ENCODE results near the gene FANCI.

The FANCI gene

DNA sequence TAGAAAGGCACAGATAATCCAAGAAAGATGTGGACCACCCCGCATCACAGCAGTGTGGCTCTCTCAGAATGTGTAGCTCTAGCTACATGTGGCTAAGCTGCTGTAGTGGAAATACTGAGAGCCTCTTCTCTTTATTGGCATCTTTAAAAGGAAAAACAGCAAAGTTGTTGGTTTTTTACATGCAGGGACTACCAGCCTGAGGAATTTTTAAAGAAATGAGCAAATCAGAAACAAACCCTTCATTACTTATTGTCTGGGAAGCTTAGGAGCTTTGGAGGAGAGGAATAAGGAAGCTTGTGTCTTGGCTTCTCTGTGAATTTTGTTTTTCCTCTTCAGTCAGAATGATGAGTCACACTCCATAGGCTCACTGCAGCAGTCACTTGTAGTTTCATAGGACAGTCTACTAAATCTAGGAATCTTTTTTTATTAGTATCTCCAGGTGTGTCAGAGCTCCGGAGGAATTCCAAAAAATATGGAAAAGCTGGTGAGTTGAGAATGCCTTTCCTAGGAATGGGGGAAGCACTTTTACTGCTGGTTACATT is 63.3 kb downstream of the FANCI start:
- H3K27ac ChIP-seq, result no peak overlapping the region
- TF ChIP-seq ZFX (IDR thresholded peaks at IDR 0.05), result no peak
- TF ChIP-seq, protein P1, sequence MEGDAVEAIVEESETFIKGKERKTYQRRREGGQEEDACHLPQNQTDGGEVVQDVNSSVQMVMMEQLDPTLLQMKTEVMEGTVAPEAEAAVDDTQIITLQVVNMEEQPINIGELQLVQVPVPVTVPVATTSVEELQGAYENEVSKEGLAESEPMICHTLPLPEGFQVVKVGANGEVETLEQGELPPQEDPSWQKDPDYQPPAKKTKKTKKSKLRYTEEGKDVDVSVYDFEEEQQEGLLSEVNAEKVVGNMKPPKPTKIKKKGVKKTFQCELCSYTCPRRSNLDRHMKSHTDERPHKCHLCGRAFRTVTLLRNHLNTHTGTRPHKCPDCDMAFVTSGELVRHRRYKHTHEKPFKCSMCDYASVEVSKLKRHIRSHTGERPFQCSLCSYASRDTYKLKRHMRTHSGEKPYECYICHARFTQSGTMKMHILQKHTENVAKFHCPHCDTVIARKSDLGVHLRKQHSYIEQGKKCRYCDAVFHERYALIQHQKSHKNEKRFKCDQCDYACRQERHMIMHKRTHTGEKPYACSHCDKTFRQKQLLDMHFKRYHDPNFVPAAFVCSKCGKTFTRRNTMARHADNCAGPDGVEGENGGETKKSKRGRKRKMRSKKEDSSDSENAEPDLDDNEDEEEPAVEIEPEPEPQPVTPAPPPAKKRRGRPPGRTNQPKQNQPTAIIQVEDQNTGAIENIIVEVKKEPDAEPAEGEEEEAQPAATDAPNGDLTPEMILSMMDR (conservative IDR thresholded peaks at IDR 0.05), result no peak

DNA sequence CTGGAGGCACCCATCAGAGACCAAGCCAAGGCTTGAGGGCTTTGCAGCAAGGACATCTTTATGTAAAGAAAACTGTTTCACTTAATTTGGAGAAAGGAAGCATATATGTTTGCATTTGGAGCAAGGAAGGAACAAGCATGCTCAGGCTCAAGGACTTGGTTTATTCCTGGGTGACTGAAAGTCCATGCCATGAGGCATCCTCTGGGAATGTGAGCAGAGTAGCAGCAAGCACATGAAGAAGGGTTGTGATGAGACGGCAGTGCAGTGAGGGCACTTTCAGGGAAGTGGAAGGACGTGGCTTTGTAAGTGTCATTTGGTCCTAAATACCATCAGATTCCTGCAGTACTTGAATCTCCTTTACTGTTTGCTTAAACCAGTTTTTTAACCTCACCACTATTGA is 64.0 kb downstream of the FANCI start:
- H3K27ac ChIP-seq, result no peak overlapping the region
- TF ChIP-seq ZFX (IDR thresholded peaks at IDR 0.05), result no peak
- TF ChIP-seq, protein P1 (conservative IDR thresholded peaks at IDR 0.05), result no peak

DNA sequence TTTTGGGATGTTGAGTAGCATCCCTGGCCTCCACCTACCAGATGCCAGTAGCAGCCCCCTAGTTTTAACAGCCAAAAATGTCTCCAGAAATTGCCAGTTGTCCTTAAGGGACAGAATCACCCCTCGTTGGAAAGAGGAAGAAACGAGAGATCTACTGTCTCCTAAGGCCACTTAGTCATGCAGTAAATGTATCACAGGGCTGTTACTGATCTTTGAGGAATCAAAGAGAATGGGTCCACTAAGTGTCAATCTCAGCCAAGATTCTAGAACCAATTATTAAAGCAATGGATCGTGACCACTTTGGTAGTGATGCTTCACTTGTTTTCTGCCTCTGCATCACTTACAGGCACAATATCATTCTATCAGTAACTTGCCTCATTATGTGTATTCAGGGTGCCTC is 64.5 kb downstream of the FANCI start:
- no peak overlapping the region for H3K27ac ChIP-seq

DNA sequence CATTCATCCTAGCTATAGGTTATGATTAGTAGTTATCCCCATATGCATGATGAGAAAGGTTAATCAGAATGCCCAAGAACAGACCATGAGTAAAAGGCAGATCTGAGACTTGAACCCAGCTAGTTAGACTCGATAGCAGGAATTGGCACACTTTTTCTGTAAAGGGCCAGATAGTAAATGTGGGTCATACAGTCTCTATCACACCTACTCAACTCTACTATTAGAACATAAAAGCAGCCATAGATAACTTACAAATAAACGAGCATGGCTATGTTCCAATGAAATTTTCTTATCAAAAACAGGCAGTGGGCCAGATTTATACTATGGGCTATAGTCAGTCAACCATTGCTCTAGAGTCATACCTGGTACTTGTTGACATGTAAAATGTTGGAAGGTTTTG is 66.2 kb downstream of the FANCI start:
- TF ChIP-seq, protein P1 (conservative IDR thresholded peaks at IDR 0.05), result no peak
- no peak for TF ChIP-seq ZFX (IDR thresholded peaks at IDR 0.05)
- H3K27ac ChIP-seq, result no peak overlapping the region

More for the DNA sequence above, 64.5 kb downstream of the FANCI start:
- TF ChIP-seq, protein P1 (conservative IDR thresholded peaks at IDR 0.05), result no peak
- TF ChIP-seq ZFX (IDR thresholded peaks at IDR 0.05), result no peak

DNA sequence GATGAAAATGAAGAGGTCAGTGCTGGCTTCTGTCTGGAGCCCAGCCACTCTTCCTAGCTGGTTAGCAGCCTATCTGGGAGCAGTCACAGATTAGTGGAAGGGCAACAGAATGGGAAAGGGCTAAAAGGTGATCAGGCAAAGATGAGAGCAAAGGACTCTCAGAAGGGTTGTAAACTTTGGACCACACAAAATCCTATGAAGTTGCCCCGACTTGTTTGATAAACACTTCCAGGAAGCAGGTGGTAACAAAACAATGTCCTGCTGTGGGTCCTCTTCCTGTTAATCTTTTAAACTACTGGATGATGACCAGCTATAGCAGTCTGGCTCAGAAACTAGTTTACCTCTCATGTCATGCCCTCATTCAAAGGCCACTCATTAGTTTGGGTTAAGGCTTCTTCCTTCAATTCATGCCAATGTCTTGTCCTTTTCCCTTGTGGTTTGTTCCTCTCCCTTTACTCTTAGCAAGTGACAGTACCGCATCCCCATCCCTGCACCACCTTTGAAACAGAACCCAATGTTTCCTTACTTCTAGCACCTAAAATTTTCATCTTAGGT is 71.7 kb downstream of the FANCI start:
- TF ChIP-seq, protein P1 (conservative IDR thresholded peaks at IDR 0.05), result no peak
- no peak for TF ChIP-seq ZFX (IDR thresholded peaks at IDR 0.05)
- H3K27ac ChIP-seq, result no peak overlapping the region

DNA sequence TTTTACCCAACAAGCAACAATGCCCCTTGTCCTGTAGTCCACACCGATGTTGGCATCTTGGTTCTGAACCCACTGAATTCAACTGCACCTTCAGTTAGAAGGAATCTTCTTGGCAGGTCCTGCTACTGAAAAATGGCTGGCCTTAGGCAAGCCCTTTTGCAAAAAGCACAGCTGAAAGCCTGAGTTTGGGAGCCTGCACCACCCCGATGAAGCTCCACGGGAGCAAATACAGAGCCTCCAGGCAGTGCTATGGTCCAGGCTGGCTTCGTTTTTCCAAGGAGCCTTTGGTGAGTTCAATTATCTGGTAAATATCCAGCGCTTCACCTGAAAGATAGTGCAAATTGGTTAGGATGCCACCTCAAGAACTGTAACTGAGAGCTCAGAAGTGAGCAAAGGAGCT is 72.7 kb downstream of the FANCI start:
- H3K27ac ChIP-seq, result no peak overlapping the region
- no peak for TF ChIP-seq ZFX (IDR thresholded peaks at IDR 0.05)
- TF ChIP-seq, protein P1 (conservative IDR thresholded peaks at IDR 0.05), result no peak

DNA sequence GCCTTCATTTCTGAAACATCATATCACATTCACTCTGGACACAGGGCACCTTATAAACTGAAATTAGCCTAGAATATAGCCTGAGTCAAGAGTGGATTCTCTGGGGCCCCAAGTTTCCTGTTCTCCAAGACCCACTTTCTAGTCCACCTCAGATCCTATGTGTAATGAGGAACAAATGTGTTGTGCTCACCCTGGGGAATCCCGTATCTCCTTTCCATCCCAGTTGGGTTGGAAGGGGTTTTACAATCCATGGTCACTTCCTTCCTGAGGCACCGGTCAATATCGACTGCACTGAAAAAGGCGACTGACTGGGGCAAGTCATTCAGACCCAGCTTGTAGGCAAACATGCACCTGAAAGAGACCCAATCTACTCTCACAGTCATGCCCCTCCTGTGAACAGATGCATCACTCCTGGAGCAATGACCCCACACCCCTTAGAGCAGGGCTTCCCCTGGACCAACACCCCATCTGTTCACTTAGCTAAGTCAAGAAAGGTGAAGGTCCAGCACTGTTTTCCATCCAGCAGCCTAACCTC is 73.5 kb downstream of the FANCI start:
- no peak overlapping the region for H3K27ac ChIP-seq
- no peak for TF ChIP-seq ZFX (IDR thresholded peaks at IDR 0.05)

DNA sequence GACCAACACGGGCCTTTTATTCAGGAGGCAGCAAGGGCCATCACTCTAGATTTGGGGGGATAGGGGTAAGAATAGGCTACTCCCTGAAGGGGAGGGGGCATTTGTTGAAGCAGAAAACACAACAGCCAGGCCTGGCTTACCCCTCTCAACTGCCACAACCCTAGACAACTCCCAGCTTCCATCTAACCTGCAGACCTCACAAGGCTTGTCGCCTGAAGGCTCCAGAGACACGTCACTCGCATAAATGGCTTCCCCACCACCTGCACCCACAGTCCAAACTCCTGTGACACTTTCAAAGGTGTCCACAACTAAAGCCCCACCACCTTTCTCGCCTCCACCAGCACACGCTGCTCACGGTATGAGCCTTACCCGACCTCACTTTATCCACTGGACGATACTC is 75.9 kb downstream of the FANCI start:
- TF ChIP-seq, protein P1 (conservative IDR thresholded peaks at IDR 0.05), result no peak
- TF ChIP-seq ZFX (IDR thresholded peaks at IDR 0.05), result no peak
- H3K27ac ChIP-seq, result no peak overlapping the region
